DOHH2 (cell line): Measurements from ENCODE around the gene DNMT1.

ENCODE experiments used
- CTCF ChIP-seq: fragments of 200-600 bp; sonication (generic); IDR thresholded peaks from one replicate; pipeline ENCODE4 v1.5.1; 2014; ENCODE audit warnings: antibody characterized with exemption, mild to moderate bottlenecking, low read depth, low read length; ENCODE audit not compliant: poor library complexity, severe bottlenecking
- EZH2phosphoT487 ChIP-seq: fragments of 200-600 bp; sonication (generic); IDR thresholded peaks from 2 replicates; pipeline ENCODE4 v1.6.1; 2017; ENCODE audit warnings: borderline replicate concordance, mild to moderate bottlenecking, antibody characterized with exemption, low read length, moderate library complexity, mixed read lengths

DNA sequence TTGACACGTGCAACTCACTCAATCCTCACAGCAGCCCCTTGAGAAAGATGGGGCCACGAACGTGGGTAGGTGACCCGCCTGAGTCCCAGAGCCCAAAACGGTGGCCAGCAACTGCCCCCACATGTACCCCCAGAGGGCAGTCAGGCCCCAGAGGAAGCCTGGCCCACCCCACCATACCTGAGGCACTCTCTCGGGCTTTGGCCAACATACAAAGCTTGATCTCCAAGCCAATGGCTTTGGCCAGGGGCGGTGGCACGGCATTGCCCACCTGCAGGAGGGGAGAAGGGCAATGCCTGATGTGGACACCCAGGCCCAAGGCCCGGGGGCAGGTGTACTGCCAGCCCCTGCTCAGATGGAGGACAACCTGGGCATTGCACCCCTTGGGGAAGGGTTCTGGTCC is 60.7 kb downstream of the DNMT1 start:
- no peak for TF ChIP-seq CTCF
- TF ChIP-seq EZH2phosphoT487: no peak
